Mucosa of descending colon (tissue), 3 donors: ENCODE measurements around the gene MUSTN1. TPM values are rescaled to one million over a fixed set of nuclear protein-coding genes. Genes with fewer than 3 reads are reported as not detected.

ENCODE experiments used
- ATAC-seq: fragments of 200-7000 bp; cut with Tn5 transposase; one replicate; pipeline ENCODE4 v1.9.1; 2020; ENCODE audit warnings: mild to moderate bottlenecking, moderate library complexity
- DNase-seq, 3 donors: peaks; one replicate each; pipeline ENCODE4 v3.0.0-alpha.2; 2020
- H3K36me3 ChIP-seq: fragments of 200-600 bp; one replicate; pipeline ENCODE4 v1.8.0; 2021; ENCODE audit warnings: low read depth, mild to moderate bottlenecking
- H3K4me1 ChIP-seq: fragments of 200-600 bp; one replicate; pipeline ENCODE4 v1.8.0; 2021; ENCODE audit warnings: low read depth, mild to moderate bottlenecking
- H3K4me3 ChIP-seq: fragments of 200-600 bp; one replicate; pipeline ENCODE4 v1.8.0; 2021; ENCODE audit warnings: mild to moderate bottlenecking
- H3K9me3 ChIP-seq: fragments of 200-600 bp; one replicate; pipeline ENCODE4 v1.8.0; 2021; ENCODE audit warnings: mild to moderate bottlenecking
- CTCF ChIP-seq: fragments of 200-600 bp; IDR thresholded peaks from one replicate; pipeline ENCODE4 v1.8.0; 2022; ENCODE audit warnings: antibody characterized with exemption, mild to moderate bottlenecking
- intact Hi-C, 2 donors: fragments of 100-400 bp; cut with DNase I in 1 of 2; cut with micrococcal nuclease in 1 of 2; formaldehyde crosslinking; loops; one replicate each; pipeline versions ENCODE4 v1.11.0 to v1.11.1; 2022; cut with DNase I, micrococcal nuclease
- total RNA-seq, 3 donors: library from RNA; stranded (reverse); fragmentation: NEBNext Ultra II Directional in 2 of 3; extraction: Animal tissue kit (Norgen Biotek cat#: 25700) in 2 of 3; gene quantifications; one replicate each; pipeline versions ENCODE4 v1.2.1 to v1.2.4, GENCODE V29; 2021 to 2023
- donor health status: DM: no; HTN: no; CAD: no; lungs with moderate emphysema.
- donor health status: DM: no; HTN: no; CAD: no.
- donor health status: DM: no; HTN: yes; CAD: no.

MUSTN1 gene
- total RNA-seq, 3 donors from 2014 or later, result 1.9 to 5.3 (median 4.0) TPM

GRCh38 chr3:52843881-52844280 is 9.1 kb upstream of the MUSTN1 start:
- Histone ChIP-seq H3K9me3 (no peaks in the 10 kb centered on the region), H3K36me3 (no peaks in the 10 kb centered on the region), H3K4me3 (no peak overlapping the region), H3K4me1 (no peaks in the 10 kb centered on the region)
- TF ChIP-seq CTCF, result no peak
- ATAC-seq (no peak), DNase-seq (no peak)
- intact Hi-C loops, result no loop called here

- ATAC-seq (no peak), DNase-seq (no peak)
- intact Hi-C loops, result no loop called here
Observed at GRCh38 chr3:52843108-52843865, 8.5 kb upstream of the MUSTN1 start.

GRCh38 chr3:52842424-52842823 is 7.6 kb upstream of the MUSTN1 start:
- intact Hi-C loops, result no loop called here
- TF ChIP-seq CTCF, result no peak
- H3K36me3 ChIP-seq, result no peaks in the 10 kb centered on the region

More at GRCh38 chr3:52843108-52843865, 8.5 kb upstream of the MUSTN1 start:
- H3K4me1 ChIP-seq, result no peaks in the 10 kb centered on the region
- no peak for TF ChIP-seq CTCF
- no peaks in the 10 kb centered on the region for H3K9me3 ChIP-seq
- no peaks in the 10 kb centered on the region for H3K36me3 ChIP-seq
- no peak overlapping the region for H3K4me3 ChIP-seq

GRCh38 chr3:52841981-52842340 is 7.1 kb upstream of the MUSTN1 start:
- Histone ChIP-seq H3K36me3 (no peaks in the 10 kb centered on the region), H3K4me3 (no peak overlapping the region), H3K9me3 (no peaks in the 10 kb centered on the region), H3K4me1 (no peaks in the 10 kb centered on the region)
- no peak for ATAC-seq
- DNase-seq, result no peak
- intact Hi-C loops, result no loop called here
- TF ChIP-seq CTCF, result no peak

More at GRCh38 chr3:52842424-52842823, 7.6 kb upstream of the MUSTN1 start:
- ATAC-seq (no peak), DNase-seq (no peak)
- Histone ChIP-seq H3K4me3 (no peak overlapping the region), H3K4me1 (no peaks in the 10 kb centered on the region), H3K9me3 (no peaks in the 10 kb centered on the region)

- no peak for ATAC-seq
- no peak overlapping the region for H3K4me3 ChIP-seq
- no peaks in the 10 kb centered on the region for H3K36me3 ChIP-seq
- no peak for DNase-seq
- no peaks in the 10 kb centered on the region for H3K4me1 ChIP-seq
- no peaks in the 10 kb centered on the region for H3K9me3 ChIP-seq
- no peak for TF ChIP-seq CTCF
- intact Hi-C loops, result no loop called here
Observed at GRCh38 chr3:52841211-52841980, 6.6 kb upstream of the MUSTN1 start.
